Measurements from ENCODE around the gene SST.
A peak's percentile ranks its signal among the peaks of the same experiment; 100 is the strongest.

The SST gene

GRCh38 chr3:187669675-187670504 is at the start of gene SST:
Gene SST (minus strand): TSS chr3:187670394. CDS start chr3:187670291, 103 bp downstream.
- H3K27ac ChIP-seq, result no peak within 1 kb of the TSS
- DNase-seq (ENCODE audit: low spot score), result no peak
- no peak for TF ChIP-seq CTCF (IDR thresholded peaks at IDR 0.05)
- no peak within 1 kb of the TSS for H3K4me3 ChIP-seq

- no peak for DNase-seq (ENCODE audit: low spot score)
- H3K27ac ChIP-seq, result no peak overlapping the region
- H3K4me3 ChIP-seq, result no peak overlapping the region
- TF ChIP-seq CTCF (IDR thresholded peaks at IDR 0.05), result no peak
These were observed 49.6 kb upstream of the SST start for GRCh38 chr3:187719628-187720336.

- TF ChIP-seq CTCF (IDR thresholded peaks at IDR 0.05), result no peak
- DNase-seq (ENCODE audit: low spot score), result no peak
These were observed 48.6 kb upstream of the SST start for GRCh38 chr3:187718802-187719201.

GRCh38 chr3:187717572-187717971 is 47.4 kb upstream of the SST start:
- DNase-seq (ENCODE audit: low spot score), result no peak
- TF ChIP-seq CTCF (IDR thresholded peaks at IDR 0.05), result no peak
- Histone ChIP-seq H3K27ac (no peak overlapping the region), H3K4me3 (no peak overlapping the region)

More at GRCh38 chr3:187718802-187719201, 48.6 kb upstream of the SST start:
- Histone ChIP-seq H3K4me3 (no peak overlapping the region), H3K27ac (no peak overlapping the region)

GRCh38 chr3:187714404-187714979 is 44.3 kb upstream of the SST start:
- Histone ChIP-seq H3K27ac (no peak overlapping the region), H3K4me3 (no peak overlapping the region)
- no peak for DNase-seq (ENCODE audit: low spot score)
- TF ChIP-seq CTCF (IDR thresholded peaks at IDR 0.05), result peak; percentile 74

- no peak overlapping the region for H3K27ac ChIP-seq
- no peak for DNase-seq (ENCODE audit: low spot score)
- TF ChIP-seq CTCF (IDR thresholded peaks at IDR 0.05), result no peak
- no peak overlapping the region for H3K4me3 ChIP-seq
These were observed 43.3 kb upstream of the SST start for GRCh38 chr3:187713504-187713903.
